ENCODE measurements around the gene APLP1.

The APLP1 gene

GRCh38 chr19:35843676-35844481 lies 24.5 kb upstream of the APLP1 start:
- H3K27ac ChIP-seq (ENCODE audit: low read depth, low read length), result no peak overlapping the region
- no peaks in the 10 kb centered on the region for H3K36me3 ChIP-seq (ENCODE audit: control insufficient read depth, insufficient read depth, low read length)
- H3K9ac ChIP-seq (ENCODE audit: low read length), result no peak overlapping the region
- H3K4me1 ChIP-seq (ENCODE audit: control insufficient read depth, insufficient read depth, low read length), result peaks cover 10% of the 10 kb centered on the region; the same call in 1 of the 2 replicates
- peaks cover 78% of the 10 kb centered on the region for H3K27me3 ChIP-seq (ENCODE audit: control insufficient read depth, insufficient read depth, low read length)
- H3K9me3 ChIP-seq (ENCODE audit: control insufficient read depth, insufficient read depth, low read depth, low read length), result no peaks in the 10 kb centered on the region
- peak overlapping the region; percentile 45 for H3K4me3 ChIP-seq (ENCODE audit: low read depth, low read length)

- Histone ChIP-seq H3K9me3 (ENCODE audit: control insufficient read depth, insufficient read depth, low read depth, low read length) (no peaks in the 10 kb centered on the region), H3K27ac (ENCODE audit: low read depth, low read length) (no peak overlapping the region), H3K36me3 (ENCODE audit: control insufficient read depth, insufficient read depth, low read length) (no peaks in the 10 kb centered on the region), H3K4me3 (ENCODE audit: low read depth, low read length) (peak overlapping the region; percentile 64), H3K4me1 (ENCODE audit: control insufficient read depth, insufficient read depth, low read length) (peaks cover 10% of the 10 kb centered on the region; the same call in 1 of the 2 replicates), H3K27me3 (ENCODE audit: control insufficient read depth, insufficient read depth, low read length) (peaks cover 84% of the 10 kb centered on the region), H3K9ac (ENCODE audit: low read length) (no peak overlapping the region)
Observed at GRCh38 chr19:35844482-35845214, 23.7 kb upstream of the APLP1 start.

- Histone ChIP-seq H3K9me3 (ENCODE audit: control insufficient read depth, insufficient read depth, low read depth, low read length) (no peaks in the 10 kb centered on the region), H3K36me3 (ENCODE audit: control insufficient read depth, insufficient read depth, low read length) (no peaks in the 10 kb centered on the region), H3K27ac (ENCODE audit: low read depth, low read length) (no peak overlapping the region), H3K27me3 (ENCODE audit: control insufficient read depth, insufficient read depth, low read length) (peaks cover 91% of the 10 kb centered on the region), H3K9ac (ENCODE audit: low read length) (no peak overlapping the region), H3K4me1 (ENCODE audit: control insufficient read depth, insufficient read depth, low read length) (peaks cover 10% of the 10 kb centered on the region; the same call in 1 of the 2 replicates), H3K4me3 (ENCODE audit: low read depth, low read length) (peak overlapping the region; percentile 64)
Observed at GRCh38 chr19:35845215-35846037, 22.9 kb upstream of the APLP1 start.

- no peaks in the 10 kb centered on the region for H3K36me3 ChIP-seq (ENCODE audit: control insufficient read depth, insufficient read depth, low read length)
- H3K27ac ChIP-seq (ENCODE audit: low read depth, low read length), result no peak overlapping the region
- H3K4me3 ChIP-seq (ENCODE audit: low read depth, low read length), result peak overlapping the region; percentile 64
- H3K4me1 ChIP-seq (ENCODE audit: control insufficient read depth, insufficient read depth, low read length), result peaks cover 14% of the 10 kb centered on the region
- peaks cover 95% of the 10 kb centered on the region for H3K27me3 ChIP-seq (ENCODE audit: control insufficient read depth, insufficient read depth, low read length)
- H3K9ac ChIP-seq (ENCODE audit: low read length), result no peak overlapping the region
- no peaks in the 10 kb centered on the region for H3K9me3 ChIP-seq (ENCODE audit: control insufficient read depth, insufficient read depth, low read depth, low read length)
Observed at GRCh38 chr19:35846038-35846668, 22.2 kb upstream of the APLP1 start.

- Histone ChIP-seq H3K27me3 (ENCODE audit: control insufficient read depth, insufficient read depth, low read length) (peaks cover 93% of the 10 kb centered on the region), H3K4me3 (ENCODE audit: low read depth, low read length) (no peak overlapping the region), H3K27ac (ENCODE audit: low read depth, low read length) (no peak overlapping the region), H3K9ac (ENCODE audit: low read length) (no peak overlapping the region), H3K4me1 (ENCODE audit: control insufficient read depth, insufficient read depth, low read length) (peaks cover 18% of the 10 kb centered on the region), H3K9me3 (ENCODE audit: control insufficient read depth, insufficient read depth, low read depth, low read length) (no peaks in the 10 kb centered on the region), H3K36me3 (ENCODE audit: control insufficient read depth, insufficient read depth, low read length) (no peaks in the 10 kb centered on the region)
Observed at GRCh38 chr19:35847911-35848310, 20.5 kb upstream of the APLP1 start.

- Histone ChIP-seq H3K4me1 (ENCODE audit: control insufficient read depth, insufficient read depth, low read length) (peaks cover 18% of the 10 kb centered on the region), H3K9ac (ENCODE audit: low read length) (no peak overlapping the region), H3K9me3 (ENCODE audit: control insufficient read depth, insufficient read depth, low read depth, low read length) (no peaks in the 10 kb centered on the region), H3K4me3 (ENCODE audit: low read depth, low read length) (no peak overlapping the region), H3K27me3 (ENCODE audit: control insufficient read depth, insufficient read depth, low read length) (peaks cover 93% of the 10 kb centered on the region), H3K36me3 (ENCODE audit: control insufficient read depth, insufficient read depth, low read length) (no peaks in the 10 kb centered on the region), H3K27ac (ENCODE audit: low read depth, low read length) (no peak overlapping the region)
Observed at GRCh38 chr19:35848486-35848885, 19.9 kb upstream of the APLP1 start.

GRCh38 chr19:35848919-35849505 lies 19.4 kb upstream of the APLP1 start:
- Histone ChIP-seq H3K4me3 (ENCODE audit: low read depth, low read length) (no peak overlapping the region), H3K9me3 (ENCODE audit: control insufficient read depth, insufficient read depth, low read depth, low read length) (no peaks in the 10 kb centered on the region), H3K27ac (ENCODE audit: low read depth, low read length) (no peak overlapping the region), H3K9ac (ENCODE audit: low read length) (no peak overlapping the region), H3K36me3 (ENCODE audit: control insufficient read depth, insufficient read depth, low read length) (no peaks in the 10 kb centered on the region), H3K27me3 (ENCODE audit: control insufficient read depth, insufficient read depth, low read length) (peaks cover 92% of the 10 kb centered on the region), H3K4me1 (ENCODE audit: control insufficient read depth, insufficient read depth, low read length) (peaks cover 17% of the 10 kb centered on the region)

- Histone ChIP-seq H3K4me3 (ENCODE audit: low read depth, low read length) (peak overlapping the region; percentile 21), H3K9me3 (ENCODE audit: control insufficient read depth, insufficient read depth, low read depth, low read length) (no peaks in the 10 kb centered on the region), H3K9ac (ENCODE audit: low read length) (no peak overlapping the region), H3K27ac (ENCODE audit: low read depth, low read length) (no peak overlapping the region), H3K36me3 (ENCODE audit: control insufficient read depth, insufficient read depth, low read length) (no peaks in the 10 kb centered on the region), H3K27me3 (ENCODE audit: control insufficient read depth, insufficient read depth, low read length) (peaks cover 91% of the 10 kb centered on the region), H3K4me1 (ENCODE audit: control insufficient read depth, insufficient read depth, low read length) (peaks cover 14% of the 10 kb centered on the region)
Observed at GRCh38 chr19:35851213-35852028, 17.0 kb upstream of the APLP1 start.

GRCh38 chr19:35852029-35852780 lies 16.2 kb upstream of the APLP1 start, which contains the start of gene NPHS1:
TSS of gene NPHS1 (minus strand) at chr19:35852504. CDS start at chr19:35851837, 667 bp downstream.
- Histone ChIP-seq H3K27ac (ENCODE audit: low read depth, low read length) (no peak within 1 kb of the TSS), H3K9ac (ENCODE audit: low read length) (no peak within 1 kb of the TSS), H3K36me3 (ENCODE audit: control insufficient read depth, insufficient read depth, low read length) (no peaks in the 10 kb centered on the region), H3K27me3 (ENCODE audit: control insufficient read depth, insufficient read depth, low read length) (peaks cover 94% of the 10 kb centered on the region), H3K4me3 (ENCODE audit: low read depth, low read length) (no peak within 1 kb of the TSS; the same call in 1 of the 2 replicates), H3K9me3 (ENCODE audit: control insufficient read depth, insufficient read depth, low read depth, low read length) (no peaks in the 10 kb centered on the region), H3K4me1 (ENCODE audit: control insufficient read depth, insufficient read depth, low read length) (peaks cover 14% of the 10 kb centered on the region)

Data from HUES6 (cell line).